ENCODE data around the gene RPS15. TPM values are rescaled to one million over a fixed set of nuclear protein-coding genes. Genes with fewer than 3 reads are reported as not detected.
A peak's percentile ranks its signal among the peaks of the same experiment; 100 is the strongest.

The RPS15 gene
- total RNA-seq, 3 donors from 2014 or later (not counting 1 experiment from before 2014, with no cell fraction given): 731 to 872 (median 837) TPM

DNA sequence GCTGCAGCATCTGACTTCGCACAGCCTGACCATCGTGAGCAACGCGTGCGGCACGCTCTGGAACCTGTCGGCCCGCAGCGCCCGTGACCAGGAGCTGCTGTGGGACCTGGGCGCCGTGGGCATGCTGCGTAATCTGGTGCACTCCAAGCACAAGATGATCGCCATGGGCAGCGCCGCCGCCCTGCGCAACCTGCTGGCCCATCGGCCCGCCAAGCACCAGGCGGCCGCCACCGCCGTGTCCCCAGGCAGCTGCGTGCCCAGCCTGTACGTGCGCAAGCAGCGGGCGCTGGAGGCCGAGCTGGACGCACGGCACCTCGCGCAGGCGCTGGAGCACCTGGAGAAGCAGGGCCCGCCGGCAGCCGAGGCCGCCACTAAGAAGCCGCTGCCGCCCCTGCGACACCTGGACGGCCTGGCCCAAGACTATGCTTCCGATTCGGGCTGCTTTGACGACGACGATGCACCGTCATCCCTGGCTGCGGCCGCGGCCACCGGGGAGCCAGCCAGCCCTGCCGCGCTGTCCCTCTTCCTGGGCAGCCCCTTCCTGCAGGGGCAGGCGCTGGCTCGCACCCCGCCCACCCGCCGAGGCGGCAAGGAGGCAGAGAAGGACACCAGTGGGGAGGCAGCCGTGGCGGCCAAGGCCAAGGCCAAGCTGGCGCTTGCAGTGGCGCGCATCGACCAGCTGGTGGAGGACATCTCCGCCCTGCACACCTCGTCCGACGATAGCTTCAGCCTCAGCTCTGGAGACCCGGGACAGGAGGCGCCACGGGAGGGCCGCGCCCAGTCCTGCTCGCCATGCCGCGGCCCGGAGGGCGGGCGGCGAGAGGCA lies 27.2 kb downstream of the RPS15 start:
- no peak overlapping the region for H3K4me3 ChIP-seq (ENCODE audit: low read length)
- Mint-ChIP-seq H3K9me3 (no peaks in the 10 kb centered on the region), H3K36me3 (no peaks in the 10 kb centered on the region), H3K27me3 (ENCODE audit: low read depth in 2 of 2) (peaks cover 0 to 3% of the 10 kb centered on the region in 2 donors), H3K4me1 (peaks cover 0 to 5% of the 10 kb centered on the region in 2 donors), H3K4me3 (no peak overlapping the region), H3K27ac (no peak overlapping the region)
- ATAC-seq (peak in 2 of 3 donors; percentile 27 to 45), DNase-seq (peak in 1 of 2 donors; percentile 65)
- no peak overlapping the region for H3K27ac ChIP-seq (ENCODE audit: low read length)
- peaks cover 3% of the 10 kb centered on the region for H3K36me3 ChIP-seq (ENCODE audit: control insufficient read depth, insufficient read depth, low read length)
- peaks cover 38% of the 10 kb centered on the region for H3K4me1 ChIP-seq (ENCODE audit: control insufficient read depth, insufficient read depth, low read length)
- WGBS (ENCODE audit: insufficient coverage): 50% methylated on average over 83 of the region's 83 CpGs
- no peaks in the 10 kb centered on the region for H3K9me3 ChIP-seq (ENCODE audit: control insufficient read depth, insufficient read depth, low read length)
- intact Hi-C loops (cut with micrococcal nuclease): no loop called here
- peaks cover 13% of the 10 kb centered on the region for H3K27me3 ChIP-seq (ENCODE audit: control insufficient read depth, insufficient read depth, low read length)
- TF ChIP-seq, protein P1, sequence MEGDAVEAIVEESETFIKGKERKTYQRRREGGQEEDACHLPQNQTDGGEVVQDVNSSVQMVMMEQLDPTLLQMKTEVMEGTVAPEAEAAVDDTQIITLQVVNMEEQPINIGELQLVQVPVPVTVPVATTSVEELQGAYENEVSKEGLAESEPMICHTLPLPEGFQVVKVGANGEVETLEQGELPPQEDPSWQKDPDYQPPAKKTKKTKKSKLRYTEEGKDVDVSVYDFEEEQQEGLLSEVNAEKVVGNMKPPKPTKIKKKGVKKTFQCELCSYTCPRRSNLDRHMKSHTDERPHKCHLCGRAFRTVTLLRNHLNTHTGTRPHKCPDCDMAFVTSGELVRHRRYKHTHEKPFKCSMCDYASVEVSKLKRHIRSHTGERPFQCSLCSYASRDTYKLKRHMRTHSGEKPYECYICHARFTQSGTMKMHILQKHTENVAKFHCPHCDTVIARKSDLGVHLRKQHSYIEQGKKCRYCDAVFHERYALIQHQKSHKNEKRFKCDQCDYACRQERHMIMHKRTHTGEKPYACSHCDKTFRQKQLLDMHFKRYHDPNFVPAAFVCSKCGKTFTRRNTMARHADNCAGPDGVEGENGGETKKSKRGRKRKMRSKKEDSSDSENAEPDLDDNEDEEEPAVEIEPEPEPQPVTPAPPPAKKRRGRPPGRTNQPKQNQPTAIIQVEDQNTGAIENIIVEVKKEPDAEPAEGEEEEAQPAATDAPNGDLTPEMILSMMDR (IDR thresholded peaks at IDR 0.05): peak; percentile 17

DNA sequence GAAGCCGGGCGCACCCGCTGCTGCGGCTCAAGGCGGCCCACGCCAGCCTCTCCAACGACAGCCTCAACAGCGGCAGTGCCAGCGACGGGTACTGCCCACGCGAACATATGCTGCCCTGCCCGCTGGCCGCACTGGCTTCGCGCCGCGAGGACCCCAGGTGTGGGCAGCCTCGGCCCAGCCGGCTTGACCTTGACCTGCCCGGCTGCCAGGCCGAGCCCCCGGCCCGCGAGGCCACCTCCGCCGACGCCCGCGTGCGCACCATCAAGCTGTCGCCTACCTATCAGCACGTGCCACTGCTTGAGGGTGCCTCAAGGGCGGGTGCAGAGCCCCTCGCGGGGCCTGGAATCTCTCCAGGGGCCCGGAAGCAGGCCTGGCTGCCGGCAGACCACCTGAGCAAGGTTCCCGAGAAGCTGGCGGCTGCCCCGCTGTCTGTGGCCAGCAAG lies 27.8 kb downstream of the RPS15 start:
- Mint-ChIP-seq H3K9me3 (no peaks in the 10 kb centered on the region), H3K4me3 (no peak overlapping the region), H3K27me3 (ENCODE audit: low read depth in 2 of 2) (peaks cover 0 to 3% of the 10 kb centered on the region in 2 donors), H3K27ac (no peak overlapping the region), H3K4me1 (peaks cover 0 to 8% of the 10 kb centered on the region in 2 donors), H3K36me3 (no peaks in the 10 kb centered on the region)
- Histone ChIP-seq H3K36me3 (ENCODE audit: control insufficient read depth, insufficient read depth, low read length) (no peaks in the 10 kb centered on the region), H3K27me3 (ENCODE audit: control insufficient read depth, insufficient read depth, low read length) (peaks cover 16% of the 10 kb centered on the region), H3K4me3 (ENCODE audit: low read length) (no peak overlapping the region), H3K27ac (ENCODE audit: low read length) (no peak overlapping the region), H3K4me1 (ENCODE audit: control insufficient read depth, insufficient read depth, low read length) (peaks cover 44% of the 10 kb centered on the region), H3K9me3 (ENCODE audit: control insufficient read depth, insufficient read depth, low read length) (no peaks in the 10 kb centered on the region)
- DNase-seq: no peak
- intact Hi-C loops (cut with micrococcal nuclease): no loop called here
- ATAC-seq: no peak
- TF ChIP-seq, protein P1 (IDR thresholded peaks at IDR 0.05): no peak
- 60% methylated on average over 41 of the region's 41 CpGs for WGBS (ENCODE audit: insufficient coverage)

DNA sequence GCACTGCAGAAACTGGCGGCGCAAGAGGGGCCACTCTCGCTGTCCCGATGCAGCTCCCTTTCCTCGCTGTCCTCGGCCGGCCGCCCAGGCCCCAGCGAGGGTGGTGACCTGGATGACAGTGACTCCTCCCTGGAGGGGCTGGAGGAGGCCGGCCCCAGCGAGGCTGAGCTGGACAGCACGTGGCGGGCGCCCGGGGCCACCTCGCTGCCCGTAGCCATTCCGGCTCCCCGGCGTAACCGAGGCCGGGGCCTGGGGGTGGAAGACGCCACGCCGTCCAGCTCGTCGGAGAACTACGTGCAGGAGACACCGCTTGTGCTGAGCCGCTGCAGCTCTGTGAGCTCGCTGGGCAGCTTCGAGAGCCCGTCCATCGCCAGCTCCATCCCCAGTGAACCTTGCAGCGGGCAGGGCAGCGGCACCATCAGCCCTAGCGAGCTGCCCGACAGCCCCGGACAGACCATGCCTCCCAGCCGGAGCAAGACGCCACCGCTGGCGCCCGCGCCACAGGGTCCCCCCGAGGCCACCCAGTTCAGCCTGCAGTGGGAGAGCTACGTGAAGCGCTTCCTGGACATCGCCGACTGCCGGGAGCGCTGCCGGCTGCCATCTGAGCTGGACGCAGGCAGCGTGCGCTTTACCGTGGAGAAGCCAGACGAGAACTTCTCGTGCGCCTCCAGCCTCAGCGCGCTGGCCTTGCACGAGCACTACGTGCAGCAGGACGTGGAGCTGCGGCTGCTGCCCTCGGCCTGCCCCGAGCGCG lies 28.4 kb downstream of the RPS15 start:
- Histone ChIP-seq H3K9me3 (ENCODE audit: control insufficient read depth, insufficient read depth, low read length) (no peaks in the 10 kb centered on the region), H3K27ac (ENCODE audit: low read length) (no peak overlapping the region), H3K4me1 (ENCODE audit: control insufficient read depth, insufficient read depth, low read length) (peaks cover 50% of the 10 kb centered on the region), H3K4me3 (ENCODE audit: low read length) (no peak overlapping the region), H3K27me3 (ENCODE audit: control insufficient read depth, insufficient read depth, low read length) (peaks cover 21% of the 10 kb centered on the region), H3K36me3 (ENCODE audit: control insufficient read depth, insufficient read depth, low read length) (no peaks in the 10 kb centered on the region)
- 40% methylated on average over 70 of the region's 70 CpGs for WGBS (ENCODE audit: insufficient coverage)
- Mint-ChIP-seq H3K9me3 (no peaks in the 10 kb centered on the region), H3K4me3 (no peak overlapping the region), H3K27ac (no peak overlapping the region), H3K4me1 (peaks cover 0 to 11% of the 10 kb centered on the region in 2 donors), H3K27me3 (ENCODE audit: low read depth in 2 of 2) (peaks cover 0 to 3% of the 10 kb centered on the region in 2 donors), H3K36me3 (no peaks in the 10 kb centered on the region)
- ATAC-seq (no peak), DNase-seq (no peak)
- TF ChIP-seq, protein P1 (IDR thresholded peaks at IDR 0.05): no peak
- intact Hi-C loops (cut with micrococcal nuclease): no loop called here
